Keratinocyte (primary cell): ENCODE measurements around the gene EPHA1. TPM values are rescaled to one million over a fixed set of nuclear protein-coding genes. Genes with fewer than 3 reads are reported as not detected.
"Not testable (repeated sequence)": the region's sequence is repeated elsewhere in the genome, so short reads cannot be mapped to it uniquely, and the experiment has no call there.

ENCODE experiments used
- DNase-seq: peaks from one replicate; pipeline ENCODE4 v3.0.0-alpha.2; 2011; ENCODE audit warnings: low read depth, missing footprints, low spot score
- FAIRE-seq: peaks from 2 replicates; lab custom pipeline; 2011; peaks lifted over from hg19 to GRCh38; lab: Jason Lieb, UNC
- H2AFZ ChIP-seq: 2 replicates; pipeline ENCODE4 v1.6.0; 2012; ENCODE audit warnings: low read length, control low read depth, inconsistent platforms; ENCODE audit not compliant: control insufficient read depth
- H3K27ac ChIP-seq: 2 replicates; pipeline ENCODE4 v1.5.1; 2011; ENCODE audit warnings: low read length; ENCODE audit not compliant: control insufficient read depth, insufficient read depth
- H3K27me3 ChIP-seq: 3 replicates; pipeline ENCODE4 v1.6.0; 2011; ENCODE audit warnings: low read length; ENCODE audit not compliant: control insufficient read depth, insufficient read depth; ENCODE audit errors: extremely low read depth
- H3K36me3 ChIP-seq, 2 experiments: 2 replicates in 1 of 2; 3 replicates in 1 of 2; pipeline ENCODE4 v1.5.1; 2011; ENCODE audit warnings: low read length in 2 of 2, mild to moderate bottlenecking in 1 of 2; ENCODE audit not compliant: control insufficient read depth in 2 of 2, insufficient read depth in 2 of 2; ENCODE audit errors: extremely low read depth in 1 of 2
- H3K4me1 ChIP-seq: 3 replicates; pipeline ENCODE4 v1.5.1; 2011; ENCODE audit warnings: low read length; ENCODE audit not compliant: control insufficient read depth, insufficient read depth; ENCODE audit errors: extremely low read depth
- H3K4me2 ChIP-seq: 3 replicates; pipeline ENCODE4 v1.6.0; 2011; ENCODE audit warnings: low read depth, low read length; ENCODE audit not compliant: control insufficient read depth, insufficient read depth; ENCODE audit errors: extremely low read depth
- H3K4me3 ChIP-seq, 3 experiments: fragments of 200-600 bp in 1 of 3; sonication (generic) in 1 of 3; 2 replicates in 2 of 3; 3 replicates in 1 of 3; pipeline ENCODE4 v1.5.1; 2011 to 2016; ENCODE audit warnings: low read length in 3 of 3, mild to moderate bottlenecking in 3 of 3, control low read depth in 2 of 3, inconsistent platforms in 1 of 3, low read depth in 1 of 3, mixed read lengths in 1 of 3, mixed run types in 1 of 3, moderate library complexity in 1 of 3; ENCODE audit not compliant: control insufficient read depth in 2 of 3, insufficient read depth in 2 of 3; ENCODE audit errors: extremely low read depth in 1 of 3
- H3K79me2 ChIP-seq: 2 replicates; pipeline ENCODE4 v1.6.0; 2012; ENCODE audit warnings: low read length; ENCODE audit not compliant: control insufficient read depth, insufficient read depth
- H3K9ac ChIP-seq: 3 replicates; pipeline ENCODE4 v1.6.0; 2011; ENCODE audit warnings: low read length; ENCODE audit not compliant: control insufficient read depth, insufficient read depth; ENCODE audit errors: extremely low read depth
- H3K9me1 ChIP-seq: 3 replicates; pipeline ENCODE4 v1.6.0; 2011; ENCODE audit warnings: low read length; ENCODE audit not compliant: control insufficient read depth, insufficient read depth; ENCODE audit errors: extremely low read depth
- H3K9me3 ChIP-seq: 2 replicates; pipeline ENCODE4 v1.5.1; 2012; ENCODE audit warnings: low read depth, low read length; ENCODE audit not compliant: control insufficient read depth
- H4K20me1 ChIP-seq: 3 replicates; pipeline ENCODE4 v1.6.0; 2011; ENCODE audit warnings: low read length; ENCODE audit not compliant: control insufficient read depth, insufficient read depth; ENCODE audit errors: extremely low read depth
- CTCF ChIP-seq, 3 experiments: IDR thresholded peaks in 1 of 3; conservative IDR thresholded peaks in 1 of 3; optimal IDR thresholded peaks in 1 of 3; 2 replicates in 2 of 3; 3 replicates in 1 of 3; pipeline versions ENCODE3 to v1.5.1; 2011; ENCODE audit warnings: low read length in 3 of 3, mild to moderate bottlenecking in 3 of 3, moderate library complexity in 2 of 3, control low read depth in 1 of 3, inconsistent platforms in 1 of 3; ENCODE audit not compliant: insufficient read depth in 2 of 3; ENCODE audit errors: extremely low read depth in 1 of 3
- EZH2 ChIP-seq: IDR thresholded peaks from one replicate; pipeline ENCODE4 v1.6.1; 2012; ENCODE audit warnings: inconsistent platforms, mild to moderate bottlenecking, low read length, moderate library complexity
- dilution Hi-C: fragments of 300-500 bp; cut with MboI; formaldehyde crosslinking; loops from one replicate; pipeline ENCODE4 v1.7.0; 2020; ENCODE audit warnings: low sequenced_read_pairs; ENCODE audit not compliant: extremely low pct_ligation_motif_present
- polyA plus RNA-seq, 5 experiments: library from polyadenylated mRNA; depleted of rRNA in 3 of 5; stranded (reverse) in 3 of 5; stranded (forward) in 1 of 5; unstranded in 1 of 5; fragments of >200 nt; gene quantifications; 1 replicate in 1 of 5; 2 replicates in 3 of 5; 3 replicates in 1 of 5; pipeline versions ENCODE4 v1.2.1 to v1.2.3, GENCODE V29; 2011 to 2012; ENCODE audit warnings: missing spikeins in 2 of 5, low read depth in 1 of 5, low replicate concordance in 1 of 5

The EPHA1 gene
- polyA plus RNA-seq, 1 donor (not counting 4 experiments of a cell fraction or from before 2014, with no cell fraction given): 31.9 TPM

GRCh38 chr7:143416565-143417149 is 8.0 kb upstream of the EPHA1 start:
- Histone ChIP-seq H4K20me1 (no peaks in the 10 kb centered on the region), H3K4me3 (peak overlapping the region in 2 of 3 experiments; percentile 51 to 60), H3K9me3 (no peaks in the 10 kb centered on the region), H3K36me3 (no peaks in the 10 kb centered on the region), H3K4me1 (peaks cover 28% of the 10 kb centered on the region), H3K27me3 (no peaks in the 10 kb centered on the region), H2AFZ (no peak overlapping the region), H3K9ac (peak overlapping the region; percentile 67), H3K79me2 (no peaks in the 10 kb centered on the region), H3K27ac (peak overlapping the region; percentile 76), H3K4me2 (peak overlapping the region; percentile 85), H3K9me1 (no peaks in the 10 kb centered on the region)
- FAIRE-seq (no peak), DNase-seq (no peak)
- dilution Hi-C loops: no loop called here
- no peak for TF ChIP-seq EZH2
- peak in 2 of 3 experiments; percentile 47 for TF ChIP-seq CTCF (optimal IDR thresholded peaks at IDR 0.05 in 1 of 3, IDR thresholded peaks at IDR 0.05 in 1 of 3, conservative IDR thresholded peaks at IDR 0.05 in 1 of 3; ENCODE audit: extremely low read depth in 1 of 3, insufficient read depth in 2 of 3, low read length in 3 of 3)

- H3K27me3 ChIP-seq: no peaks in the 10 kb centered on the region
- DNase-seq (peak; percentile 28), FAIRE-seq (peak; percentile 79)
- peak overlapping the region; percentile 67 for H3K9ac ChIP-seq
- H3K27ac ChIP-seq: peak overlapping the region; percentile 76
- peak overlapping the region; percentile 11 to 60 (median 51) for H3K4me3 ChIP-seq
- no peaks in the 10 kb centered on the region for H3K9me3 ChIP-seq
- no peaks in the 10 kb centered on the region for H4K20me1 ChIP-seq
- peak overlapping the region; percentile 74 for H2AFZ ChIP-seq
- H3K4me1 ChIP-seq: peaks cover 28% of the 10 kb centered on the region
- H3K4me2 ChIP-seq: peak overlapping the region; percentile 85
- H3K79me2 ChIP-seq: no peaks in the 10 kb centered on the region
- H3K9me1 ChIP-seq: no peaks in the 10 kb centered on the region
- H3K36me3 ChIP-seq: no peaks in the 10 kb centered on the region
- no peak for TF ChIP-seq EZH2
- no peak for TF ChIP-seq CTCF (optimal IDR thresholded peaks at IDR 0.05 in 1 of 3, IDR thresholded peaks at IDR 0.05 in 1 of 3, conservative IDR thresholded peaks at IDR 0.05 in 1 of 3; ENCODE audit: extremely low read depth in 1 of 3, insufficient read depth in 2 of 3, low read length in 3 of 3)
- dilution Hi-C loops: no loop called here
Observed at GRCh38 chr7:143415742-143416397, 7.2 kb upstream of the EPHA1 start.

GRCh38 chr7:143415209-143415608 is 6.6 kb upstream of the EPHA1 start:
- peak overlapping the region; percentile 76 for H3K27ac ChIP-seq
- H3K27me3 ChIP-seq, H3K36me3 ChIP-seq, H3K79me2 ChIP-seq, H3K9ac ChIP-seq, H3K9me3 ChIP-seq, H3K9me1 ChIP-seq, H4K20me1 ChIP-seq, dilution Hi-C loops, H3K4me3 ChIP-seq, FAIRE-seq, DNase-seq: not testable (repeated sequence)
- peak overlapping the region; percentile 85 for H3K4me2 ChIP-seq
- H3K4me1 ChIP-seq: peaks cover 28% of the 10 kb centered on the region
- peak overlapping the region; percentile 30 for H2AFZ ChIP-seq
